Panc1 (cell line): Measurements from ENCODE around the gene SHANK3.

Experiments used
- CTCF ChIP-seq: fragments of 450-650 bp; IDR thresholded peaks from 2 replicates; pipeline ENCODE4 v1.5.1; 2017; ENCODE audit warnings: mild to moderate bottlenecking
- POLR2AphosphoS5 ChIP-seq: IDR thresholded peaks from 2 replicates; pipeline ENCODE4 v1.6.1; 2012; ENCODE audit warnings: mild to moderate bottlenecking, low read depth, low read length, moderate library complexity
- REST ChIP-seq, 2 experiments: IDR thresholded peaks; 2 replicates each; pipeline ENCODE4 v1.6.1; 2011 to 2012; ENCODE audit warnings: low read depth in 2 of 2, control low read depth in 1 of 2, low read length in 1 of 2, mild to moderate bottlenecking in 1 of 2, moderate library complexity in 1 of 2; ENCODE audit not compliant: insufficient read depth in 1 of 2
- SIN3A ChIP-seq: IDR thresholded peaks from 2 replicates; pipeline ENCODE4 v1.6.1; 2012; ENCODE audit warnings: low read depth, mild to moderate bottlenecking, low read length, moderate library complexity, borderline replicate concordance; ENCODE audit not compliant: insufficient read depth

- TF ChIP-seq POLR2AphosphoS5 (no peak), CTCF (no peak), REST (IDR thresholded peaks at IDR 0.05; ENCODE audit: insufficient read depth in 1 of 2, low read depth in 2 of 2, low read length in 1 of 2) (no peak), SIN3A (no peak)
Observed at GRCh38 chr22:50714150-50714549, 41.5 kb downstream of the SHANK3 start.
